ENCODE data around the gene PTK7.
"Not testable (repeated sequence)": the region's sequence is repeated elsewhere in the genome, so short reads cannot be mapped to it uniquely, and the experiment has no call there.

The PTK7 gene

DNA sequence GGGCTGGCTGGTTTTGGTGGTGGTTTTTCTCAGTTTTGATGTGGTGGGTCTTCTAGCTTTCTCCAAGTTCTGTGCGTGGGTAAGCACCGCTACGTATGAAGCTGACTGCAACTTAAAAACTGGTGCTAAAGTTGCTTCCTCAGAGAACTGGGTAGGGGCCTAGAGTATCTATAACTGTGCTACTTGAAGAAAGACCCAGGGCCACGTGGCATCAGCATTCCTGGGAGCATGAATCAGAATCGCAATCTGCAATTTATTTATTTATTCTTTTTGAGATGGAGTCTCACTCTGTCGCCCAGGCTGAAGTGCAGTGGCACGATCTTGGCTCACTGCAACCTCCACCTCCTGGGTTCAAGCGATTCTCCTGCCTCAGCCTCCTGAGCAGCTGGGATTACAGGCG, 5.8 kb downstream of the PTK7 start:
- H3K4me3 ChIP-seq (ENCODE audit: low read length); H3K36me3 ChIP-seq (ENCODE audit: insufficient read depth, low read length); H2AFZ ChIP-seq (ENCODE audit: low read depth, low read length); H3K9me3 ChIP-seq (ENCODE audit: low read length); H3K27me3 ChIP-seq (ENCODE audit: insufficient read depth, low read length): not testable (repeated sequence)
- H3K4me1 ChIP-seq (ENCODE audit: insufficient read depth, low read length), result peaks cover 14% of the 10 kb centered on the region

DNA sequence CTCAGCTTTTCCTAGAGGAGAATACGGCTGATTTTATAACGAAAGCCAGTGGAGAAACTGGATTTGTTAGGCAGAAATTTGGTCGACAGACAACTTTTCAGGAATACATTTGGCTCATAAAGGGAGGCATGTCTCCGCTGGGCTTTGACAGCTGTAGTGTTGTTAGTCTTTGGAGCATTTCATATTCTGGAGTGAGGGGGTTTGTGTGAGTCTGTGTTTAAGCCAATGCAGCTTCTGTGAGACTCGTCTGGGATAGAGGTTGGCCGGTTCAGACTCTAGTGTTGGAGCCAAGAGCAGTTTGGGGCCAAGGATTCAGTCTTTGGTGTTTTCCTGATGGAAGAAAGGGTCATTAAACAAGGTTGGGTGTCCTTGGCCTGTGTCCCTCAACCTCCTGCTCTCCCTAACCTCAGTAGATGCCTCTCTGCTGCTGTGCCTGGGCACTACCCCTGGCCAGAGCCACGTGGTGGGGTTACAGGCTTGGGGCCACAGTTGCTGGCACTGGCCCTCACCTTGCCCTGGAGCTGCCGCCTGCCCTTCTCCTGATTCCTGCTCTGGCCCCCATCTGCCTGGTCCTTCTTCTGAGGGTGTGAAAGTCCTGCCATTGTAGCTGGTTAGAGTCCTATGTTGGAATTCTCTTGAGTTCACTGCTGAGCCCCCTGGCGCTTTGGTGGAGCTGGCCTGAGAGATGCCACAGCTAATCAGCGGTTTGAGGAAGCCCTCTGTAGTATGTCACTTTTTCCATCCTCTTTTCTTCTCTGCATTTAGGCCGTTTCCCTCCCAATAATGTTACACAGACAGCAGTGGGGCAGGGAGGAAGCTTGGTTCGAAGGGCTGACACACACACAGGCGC, 6.9 kb downstream of the PTK7 start:
- H3K9me3 ChIP-seq (ENCODE audit: low read length), result no peaks in the 10 kb centered on the region
- H3K36me3 ChIP-seq (ENCODE audit: insufficient read depth, low read length), result no peaks in the 10 kb centered on the region
- H3K4me1 ChIP-seq (ENCODE audit: insufficient read depth, low read length), result peaks cover 4% of the 10 kb centered on the region
- no peak overlapping the region for H2AFZ ChIP-seq (ENCODE audit: low read depth, low read length)
- no peaks in the 10 kb centered on the region for H3K27me3 ChIP-seq (ENCODE audit: insufficient read depth, low read length)
- no peak overlapping the region for H3K4me3 ChIP-seq (ENCODE audit: low read length)

GRCh38 chr6:43086022-43086658, 10.0 kb downstream of the PTK7 start:
- Histone ChIP-seq H3K27me3 (ENCODE audit: insufficient read depth, low read length) (no peaks in the 10 kb centered on the region), H3K36me3 (ENCODE audit: insufficient read depth, low read length) (no peaks in the 10 kb centered on the region), H3K4me3 (ENCODE audit: low read length) (no peak overlapping the region), H3K9me3 (ENCODE audit: low read length) (no peaks in the 10 kb centered on the region), H2AFZ (ENCODE audit: low read depth, low read length) (no peak overlapping the region), H3K4me1 (ENCODE audit: insufficient read depth, low read length) (peaks cover 23% of the 10 kb centered on the region)

- Histone ChIP-seq H3K27me3 (ENCODE audit: insufficient read depth, low read length) (no peaks in the 10 kb centered on the region), H2AFZ (ENCODE audit: low read depth, low read length) (no peak overlapping the region), H3K4me3 (ENCODE audit: low read length) (no peak overlapping the region), H3K36me3 (ENCODE audit: insufficient read depth, low read length) (no peaks in the 10 kb centered on the region), H3K4me1 (ENCODE audit: insufficient read depth, low read length) (peaks cover 39% of the 10 kb centered on the region), H3K9me3 (ENCODE audit: low read length) (no peaks in the 10 kb centered on the region)
Measured at GRCh38 chr6:43088654-43089056, 12.5 kb downstream of the PTK7 start.

DNA sequence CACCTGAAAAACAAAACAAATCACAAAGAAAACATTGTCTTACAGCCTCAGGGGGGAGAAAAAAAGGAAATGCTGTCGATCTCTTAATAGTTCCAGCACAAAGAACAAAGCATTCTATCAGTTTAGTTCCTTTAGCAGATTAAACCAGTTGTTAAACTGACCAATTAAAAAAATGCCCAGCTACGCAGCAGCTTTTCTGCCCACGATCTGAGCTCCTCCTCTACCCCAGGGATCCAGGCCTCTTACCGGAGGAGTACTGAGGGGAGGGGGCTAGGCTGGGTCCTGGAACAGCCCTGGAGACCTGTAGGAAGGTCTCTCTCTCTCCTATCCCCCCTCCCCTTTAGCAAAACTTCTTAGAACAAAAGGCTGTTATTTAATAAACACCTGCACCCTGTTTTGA, 13.4 kb downstream of the PTK7 start:
- no peaks in the 10 kb centered on the region for H3K9me3 ChIP-seq (ENCODE audit: low read length)
- peaks cover 45% of the 10 kb centered on the region for H3K4me1 ChIP-seq (ENCODE audit: insufficient read depth, low read length)
- no peaks in the 10 kb centered on the region for H3K27me3 ChIP-seq (ENCODE audit: insufficient read depth, low read length)
- H3K4me3 ChIP-seq (ENCODE audit: low read length), result no peak overlapping the region
- H3K36me3 ChIP-seq (ENCODE audit: insufficient read depth, low read length), result no peaks in the 10 kb centered on the region
- H2AFZ ChIP-seq (ENCODE audit: low read depth, low read length), result no peak overlapping the region

DNA sequence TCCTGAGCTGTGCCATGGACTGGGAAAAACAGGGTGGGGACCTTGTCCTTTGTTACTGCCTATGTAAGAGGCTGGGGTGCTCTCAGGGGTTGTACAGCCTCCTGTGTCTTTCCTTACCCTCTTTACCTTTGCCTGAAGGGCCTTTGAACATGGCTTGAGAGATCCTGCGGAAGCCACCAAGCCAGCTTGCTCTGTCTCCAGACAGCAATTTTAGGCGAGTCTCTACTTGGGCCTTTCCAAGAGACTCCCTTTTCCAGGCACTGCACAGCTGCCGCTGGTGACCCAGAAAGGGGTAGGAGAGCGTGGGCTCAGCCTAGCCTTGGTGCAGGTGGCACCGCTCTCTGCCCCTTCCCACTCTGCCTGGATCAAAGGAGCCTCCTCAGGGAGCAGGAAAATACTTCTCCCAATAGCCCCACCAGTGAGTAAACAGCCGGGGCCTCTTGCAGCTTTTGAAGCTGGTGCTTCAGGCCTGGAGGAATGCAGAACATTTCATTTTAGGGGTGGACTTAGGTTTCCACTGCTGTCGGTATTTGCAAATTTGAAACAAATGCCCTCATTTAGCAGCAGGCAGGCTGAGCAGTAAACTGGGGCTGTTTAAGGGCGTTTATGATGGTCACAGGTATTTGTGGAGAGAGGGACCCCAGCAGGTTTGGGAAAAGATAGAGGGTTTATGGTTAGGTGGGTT, 13.9 kb downstream of the PTK7 start:
- no peaks in the 10 kb centered on the region for H3K36me3 ChIP-seq (ENCODE audit: insufficient read depth, low read length)
- peaks cover 45% of the 10 kb centered on the region for H3K4me1 ChIP-seq (ENCODE audit: insufficient read depth, low read length)
- H2AFZ ChIP-seq (ENCODE audit: low read depth, low read length), result no peak overlapping the region
- H3K9me3 ChIP-seq (ENCODE audit: low read length), result no peaks in the 10 kb centered on the region
- H3K4me3 ChIP-seq (ENCODE audit: low read length), result no peak overlapping the region
- no peaks in the 10 kb centered on the region for H3K27me3 ChIP-seq (ENCODE audit: insufficient read depth, low read length)

- H3K9me3 ChIP-seq (ENCODE audit: low read length), result no peaks in the 10 kb centered on the region
- H2AFZ ChIP-seq (ENCODE audit: low read depth, low read length), result no peak overlapping the region
- no peaks in the 10 kb centered on the region for H3K36me3 ChIP-seq (ENCODE audit: insufficient read depth, low read length)
- H3K4me3 ChIP-seq (ENCODE audit: low read length), result no peak overlapping the region
- H3K4me1 ChIP-seq (ENCODE audit: insufficient read depth, low read length), result peaks cover 49% of the 10 kb centered on the region
- H3K27me3 ChIP-seq (ENCODE audit: insufficient read depth, low read length), result no peaks in the 10 kb centered on the region
Measured at GRCh38 chr6:43090559-43090956, 14.4 kb downstream of the PTK7 start.

- H2AFZ ChIP-seq (ENCODE audit: low read depth, low read length), result no peak overlapping the region
- H3K4me3 ChIP-seq (ENCODE audit: low read length), result no peak overlapping the region
- peaks cover 54% of the 10 kb centered on the region for H3K4me1 ChIP-seq (ENCODE audit: insufficient read depth, low read length)
- H3K36me3 ChIP-seq (ENCODE audit: insufficient read depth, low read length), result no peaks in the 10 kb centered on the region
- no peaks in the 10 kb centered on the region for H3K27me3 ChIP-seq (ENCODE audit: insufficient read depth, low read length)
- H3K9me3 ChIP-seq (ENCODE audit: low read length), result no peaks in the 10 kb centered on the region
Measured at GRCh38 chr6:43091020-43091419, 14.9 kb downstream of the PTK7 start.

GRCh38 chr6:43091436-43091991, 15.4 kb downstream of the PTK7 start:
- no peaks in the 10 kb centered on the region for H3K36me3 ChIP-seq (ENCODE audit: insufficient read depth, low read length)
- H2AFZ ChIP-seq (ENCODE audit: low read depth, low read length), result no peak overlapping the region
- peaks cover 59% of the 10 kb centered on the region for H3K4me1 ChIP-seq (ENCODE audit: insufficient read depth, low read length)
- H3K27me3 ChIP-seq (ENCODE audit: insufficient read depth, low read length), result no peaks in the 10 kb centered on the region
- no peaks in the 10 kb centered on the region for H3K9me3 ChIP-seq (ENCODE audit: low read length)
- no peak overlapping the region for H3K4me3 ChIP-seq (ENCODE audit: low read length)

DNA sequence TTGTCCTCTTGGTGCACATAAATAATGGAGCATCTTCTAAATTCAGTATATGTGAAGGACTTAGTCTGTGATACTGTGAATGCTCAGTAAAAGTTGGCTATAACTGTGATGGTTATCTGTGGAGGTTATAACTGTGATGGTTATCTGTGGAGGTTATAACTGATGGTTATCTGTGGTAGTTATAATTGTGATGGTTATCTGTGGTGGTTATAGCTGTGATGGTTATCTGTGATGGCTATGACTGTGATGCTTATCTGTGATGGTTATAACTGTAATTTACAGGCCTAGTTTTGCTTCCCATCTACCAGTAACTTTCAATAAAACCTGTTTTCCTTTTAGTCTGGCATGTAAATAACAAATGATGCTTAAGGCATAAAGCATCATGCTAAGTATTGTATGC, 16.5 kb downstream of the PTK7 start:
- Histone ChIP-seq H3K4me3 (ENCODE audit: low read length) (peak overlapping the region; percentile 5), H2AFZ (ENCODE audit: low read depth, low read length) (no peak overlapping the region), H3K27me3 (ENCODE audit: insufficient read depth, low read length) (no peaks in the 10 kb centered on the region), H3K9me3 (ENCODE audit: low read length) (no peaks in the 10 kb centered on the region), H3K36me3 (ENCODE audit: insufficient read depth, low read length) (no peaks in the 10 kb centered on the region), H3K4me1 (ENCODE audit: insufficient read depth, low read length) (peaks cover 70% of the 10 kb centered on the region)

DNA sequence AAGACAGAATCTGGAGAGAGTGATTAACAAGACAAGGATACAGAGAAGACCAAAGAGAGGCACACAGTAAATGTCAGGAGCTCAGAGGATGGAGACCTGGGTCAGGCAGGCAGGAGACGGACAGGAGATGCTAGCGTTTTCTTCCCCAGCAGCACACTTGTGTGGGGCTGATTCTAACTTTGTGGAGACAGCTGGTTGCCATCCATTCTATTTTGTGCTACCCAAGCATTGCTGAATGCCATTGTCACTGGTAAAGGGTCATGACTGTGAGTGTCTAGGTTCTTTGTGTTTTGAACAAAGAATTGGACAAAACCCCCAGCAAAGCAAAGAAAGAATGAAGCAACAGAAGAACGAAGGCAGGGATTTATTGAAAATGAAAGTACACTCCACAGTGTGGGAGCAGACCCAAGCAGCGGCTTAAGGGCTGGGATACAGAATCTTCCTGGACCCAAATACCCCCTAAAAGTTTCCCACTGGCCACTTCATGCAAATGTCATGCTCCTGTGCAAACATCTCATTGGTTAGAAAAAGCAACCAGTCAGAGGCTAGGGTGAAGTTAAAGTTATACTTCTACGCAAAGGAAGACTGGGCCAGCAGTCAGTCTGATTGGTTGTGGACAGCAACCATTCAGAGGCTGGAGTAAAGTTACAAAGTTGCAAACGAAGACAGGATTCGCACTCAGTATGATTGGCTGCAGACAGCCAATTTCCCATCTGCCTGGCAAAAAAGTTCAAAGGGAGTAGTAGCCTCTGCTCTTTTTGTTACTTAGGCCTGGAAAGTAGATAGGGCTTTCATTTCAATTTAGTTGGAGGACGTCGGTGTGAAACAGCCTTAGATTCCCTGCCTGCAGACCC, 17.5 kb downstream of the PTK7 start:
- Histone ChIP-seq H3K4me1 (ENCODE audit: insufficient read depth, low read length) (peaks cover 75% of the 10 kb centered on the region), H3K4me3 (ENCODE audit: low read length) (peak overlapping the region; percentile 36), H2AFZ (ENCODE audit: low read depth, low read length) (no peak overlapping the region), H3K36me3 (ENCODE audit: insufficient read depth, low read length) (no peaks in the 10 kb centered on the region), H3K9me3 (ENCODE audit: low read length) (no peaks in the 10 kb centered on the region), H3K27me3 (ENCODE audit: insufficient read depth, low read length) (no peaks in the 10 kb centered on the region)

- Histone ChIP-seq H3K27me3 (ENCODE audit: insufficient read depth, low read length) (no peaks in the 10 kb centered on the region), H3K9me3 (ENCODE audit: low read length) (no peaks in the 10 kb centered on the region), H3K4me1 (ENCODE audit: insufficient read depth, low read length) (peaks cover 53% of the 10 kb centered on the region), H3K36me3 (ENCODE audit: insufficient read depth, low read length) (no peaks in the 10 kb centered on the region), H2AFZ (ENCODE audit: low read depth, low read length) (no peak overlapping the region), H3K4me3 (ENCODE audit: low read length) (no peak overlapping the region)
Measured at GRCh38 chr6:43095939-43096338, 19.8 kb downstream of the PTK7 start.
